NCI-H82 treated with DMSO at 0.1 percent for 48 hours (cell line): Measurements from ENCODE around the gene BCL2A1.
"Not testable (repeated sequence)": the region's sequence is repeated elsewhere in the genome, so short reads cannot be mapped to it uniquely, and the experiment has no call there.

Experiments used
- DNase-seq: peaks from one replicate; lab custom pipeline; 2025; ENCODE audit not compliant: unreplicated experiment; lab: John Stamatoyannopoulos, UW

The BCL2A1 gene

GRCh38 chr15:79926116-79926515 is 44.9 kb downstream of the BCL2A1 start:
- DNase-seq = not testable (repeated sequence)

GRCh38 chr15:79924379-79924778 is 46.6 kb downstream of the BCL2A1 start:
- no peak for DNase-seq

GRCh38 chr15:79923515-79924169 is 47.4 kb downstream of the BCL2A1 start:
- peak; percentile 90 for DNase-seq

GRCh38 chr15:79923079-79923514 is 47.9 kb downstream of the BCL2A1 start:
- DNase-seq = peak; percentile 6

- DNase-seq = no peak
These were observed 48.4 kb downstream of the BCL2A1 start for GRCh38 chr15:79922512-79923078.

- no peak for DNase-seq
These were observed 51.1 kb downstream of the BCL2A1 start for GRCh38 chr15:79919749-79920511.

GRCh38 chr15:79919090-79919748 is 51.8 kb downstream of the BCL2A1 start:
- no peak for DNase-seq

- DNase-seq = no peak
These were observed 52.7 kb downstream of the BCL2A1 start for GRCh38 chr15:79918278-79918677.

GRCh38 chr15:79916502-79917132 is 54.4 kb downstream of the BCL2A1 start:
- DNase-seq = no peak

GRCh38 chr15:79915776-79916501 is 55.1 kb downstream of the BCL2A1 start:
- not testable (repeated sequence) for DNase-seq

GRCh38 chr15:79914728-79915127 is 56.3 kb downstream of the BCL2A1 start:
- no peak for DNase-seq
